HUES48 (cell line): Measurements from ENCODE around the gene TMC1.

Experiments used
- H3K27ac ChIP-seq: one replicate; pipeline ENCODE4 v1.7.0; 2013; ENCODE audit warnings: low read depth, low read length, inconsistent platforms
- H3K27me3 ChIP-seq: 2 replicates; pipeline ENCODE4 v1.6.1; 2013; ENCODE audit warnings: mild to moderate bottlenecking, low read length; ENCODE audit not compliant: control insufficient read depth, insufficient read depth
- H3K36me3 ChIP-seq: 2 replicates; pipeline ENCODE4 v1.6.1; 2013; ENCODE audit warnings: low read length; ENCODE audit not compliant: control insufficient read depth, insufficient read depth
- H3K4me1 ChIP-seq: 2 replicates; pipeline ENCODE4 v1.6.1; 2013; ENCODE audit warnings: mild to moderate bottlenecking, low read length; ENCODE audit not compliant: control insufficient read depth, insufficient read depth
- H3K4me3 ChIP-seq: 2 replicates; pipeline ENCODE4 v1.5.1; 2013; ENCODE audit warnings: mild to moderate bottlenecking, low read depth, low read length
- H3K9ac ChIP-seq: 2 replicates; pipeline ENCODE4 v1.6.1; 2013; ENCODE audit warnings: mild to moderate bottlenecking, low read depth, low read length, moderate library complexity
- H3K9me3 ChIP-seq: 2 replicates; pipeline ENCODE4 v1.6.1; 2013; ENCODE audit warnings: low read length; ENCODE audit not compliant: control insufficient read depth, insufficient read depth

The TMC1 gene

DNA sequence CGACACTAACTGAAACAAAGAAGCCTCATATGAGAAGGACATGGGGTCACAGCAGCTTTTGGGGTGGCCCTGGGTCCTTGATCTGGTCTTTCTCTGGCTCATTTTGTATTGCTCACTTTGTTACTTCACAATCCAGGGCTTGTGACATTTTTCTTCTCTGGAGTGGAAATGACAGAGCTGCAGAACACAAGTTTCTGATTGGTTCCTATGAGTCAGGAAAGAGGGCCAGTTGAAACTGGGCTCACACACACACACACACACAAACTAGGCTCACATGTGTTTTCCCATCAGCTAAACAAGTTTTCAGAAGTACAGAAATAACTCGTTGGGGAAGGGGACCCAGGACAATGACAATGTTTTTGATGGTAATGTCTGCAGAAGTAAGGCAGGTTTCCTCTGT lies 54.3 kb downstream of the TMC1 start:
- Histone ChIP-seq H3K4me1 (no peaks in the 10 kb centered on the region), H3K4me3 (no peak overlapping the region), H3K9ac (no peak overlapping the region), H3K36me3 (no peaks in the 10 kb centered on the region), H3K27ac (no peak overlapping the region), H3K27me3 (no peaks in the 10 kb centered on the region), H3K9me3 (no peaks in the 10 kb centered on the region)

DNA sequence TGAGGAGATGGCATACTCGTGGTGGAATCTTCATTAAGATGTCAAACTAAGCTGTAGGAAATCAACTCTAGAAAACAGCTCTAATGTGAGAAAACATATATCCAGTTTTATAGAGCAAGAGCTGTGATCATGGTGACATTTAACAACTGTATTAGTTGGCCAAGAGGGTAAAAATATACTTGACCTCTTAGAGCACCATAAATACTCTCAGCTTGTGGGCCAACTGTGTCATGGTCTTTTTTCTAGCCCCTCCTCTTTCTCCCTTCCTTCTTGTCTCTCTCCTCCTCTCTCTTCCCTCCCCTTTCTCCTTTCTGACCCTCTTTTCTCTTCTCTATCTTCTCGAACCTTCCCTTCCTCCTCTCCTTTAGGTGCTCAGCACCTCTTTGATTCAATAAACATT lies 54.7 kb downstream of the TMC1 start:
- Histone ChIP-seq H3K4me3 (no peak overlapping the region), H3K9ac (no peak overlapping the region), H3K27me3 (no peaks in the 10 kb centered on the region), H3K27ac (no peak overlapping the region), H3K36me3 (no peaks in the 10 kb centered on the region), H3K4me1 (no peaks in the 10 kb centered on the region), H3K9me3 (no peaks in the 10 kb centered on the region)

GRCh38 chr9:72577212-72577753 lies 55.9 kb downstream of the TMC1 start:
- no peak overlapping the region for H3K9ac ChIP-seq
- no peak overlapping the region for H3K4me3 ChIP-seq
- no peaks in the 10 kb centered on the region for H3K9me3 ChIP-seq
- no peaks in the 10 kb centered on the region for H3K27me3 ChIP-seq
- no peaks in the 10 kb centered on the region for H3K36me3 ChIP-seq
- H3K27ac ChIP-seq: no peak overlapping the region
- no peaks in the 10 kb centered on the region for H3K4me1 ChIP-seq

- no peaks in the 10 kb centered on the region for H3K9me3 ChIP-seq
- no peaks in the 10 kb centered on the region for H3K4me1 ChIP-seq
- H3K27me3 ChIP-seq: no peaks in the 10 kb centered on the region
- no peaks in the 10 kb centered on the region for H3K36me3 ChIP-seq
- no peak overlapping the region for H3K27ac ChIP-seq
- no peak overlapping the region for H3K4me3 ChIP-seq
- no peak overlapping the region for H3K9ac ChIP-seq
These were observed 57.8 kb downstream of the TMC1 start for GRCh38 chr9:72579190-72579589.

GRCh38 chr9:72579880-72580550 lies 58.6 kb downstream of the TMC1 start:
- Histone ChIP-seq H3K36me3 (no peaks in the 10 kb centered on the region), H3K27ac (no peak overlapping the region), H3K9ac (no peak overlapping the region), H3K4me1 (no peaks in the 10 kb centered on the region), H3K9me3 (no peaks in the 10 kb centered on the region), H3K27me3 (no peaks in the 10 kb centered on the region), H3K4me3 (no peak overlapping the region)

GRCh38 chr9:72581694-72582093 lies 60.3 kb downstream of the TMC1 start:
- no peak overlapping the region for H3K27ac ChIP-seq
- H3K9ac ChIP-seq: no peak overlapping the region
- H3K27me3 ChIP-seq: no peaks in the 10 kb centered on the region
- H3K9me3 ChIP-seq: no peaks in the 10 kb centered on the region
- no peaks in the 10 kb centered on the region for H3K36me3 ChIP-seq
- H3K4me3 ChIP-seq: no peak overlapping the region
- H3K4me1 ChIP-seq: no peaks in the 10 kb centered on the region

GRCh38 chr9:72583370-72583769 lies 62.0 kb downstream of the TMC1 start:
- Histone ChIP-seq H3K4me1 (no peaks in the 10 kb centered on the region), H3K4me3 (no peak overlapping the region), H3K9me3 (no peaks in the 10 kb centered on the region), H3K36me3 (no peaks in the 10 kb centered on the region), H3K27ac (no peak overlapping the region), H3K9ac (no peak overlapping the region), H3K27me3 (no peaks in the 10 kb centered on the region)

- Histone ChIP-seq H3K4me3 (no peak overlapping the region), H3K27ac (no peak overlapping the region), H3K9me3 (no peaks in the 10 kb centered on the region), H3K4me1 (no peaks in the 10 kb centered on the region), H3K9ac (no peak overlapping the region), H3K36me3 (no peaks in the 10 kb centered on the region), H3K27me3 (no peaks in the 10 kb centered on the region)
These were observed 65.2 kb downstream of the TMC1 start for GRCh38 chr9:72586388-72587130.

GRCh38 chr9:72588336-72588735 lies 66.9 kb downstream of the TMC1 start:
- Histone ChIP-seq H3K9ac (no peak overlapping the region), H3K4me1 (peaks cover 3% of the 10 kb centered on the region; the same call in 1 of the 2 replicates), H3K36me3 (no peaks in the 10 kb centered on the region), H3K4me3 (no peak overlapping the region), H3K27ac (no peak overlapping the region), H3K9me3 (no peaks in the 10 kb centered on the region), H3K27me3 (no peaks in the 10 kb centered on the region)

GRCh38 chr9:72589667-72590521 lies 68.5 kb downstream of the TMC1 start:
- no peak overlapping the region for H3K27ac ChIP-seq

More at GRCh38 chr9:72589667-72590521, 68.5 kb downstream of the TMC1 start:
- Histone ChIP-seq H3K36me3 (no peaks in the 10 kb centered on the region), H3K9ac (no peak overlapping the region), H3K4me1 (peaks cover 3% of the 10 kb centered on the region; the same call in 1 of the 2 replicates), H3K4me3 (no peak overlapping the region), H3K27me3 (no peaks in the 10 kb centered on the region), H3K9me3 (no peaks in the 10 kb centered on the region)
